Non-pigmented ciliary epithelial cell (primary cell): Measurements from ENCODE around the gene SEMA5B.

Source experiments
- DNase-seq: peaks from one replicate; pipeline ENCODE4 v3.0.0-alpha.2; 2010; ENCODE audit warnings: low read depth

Gene SEMA5B

DNA sequence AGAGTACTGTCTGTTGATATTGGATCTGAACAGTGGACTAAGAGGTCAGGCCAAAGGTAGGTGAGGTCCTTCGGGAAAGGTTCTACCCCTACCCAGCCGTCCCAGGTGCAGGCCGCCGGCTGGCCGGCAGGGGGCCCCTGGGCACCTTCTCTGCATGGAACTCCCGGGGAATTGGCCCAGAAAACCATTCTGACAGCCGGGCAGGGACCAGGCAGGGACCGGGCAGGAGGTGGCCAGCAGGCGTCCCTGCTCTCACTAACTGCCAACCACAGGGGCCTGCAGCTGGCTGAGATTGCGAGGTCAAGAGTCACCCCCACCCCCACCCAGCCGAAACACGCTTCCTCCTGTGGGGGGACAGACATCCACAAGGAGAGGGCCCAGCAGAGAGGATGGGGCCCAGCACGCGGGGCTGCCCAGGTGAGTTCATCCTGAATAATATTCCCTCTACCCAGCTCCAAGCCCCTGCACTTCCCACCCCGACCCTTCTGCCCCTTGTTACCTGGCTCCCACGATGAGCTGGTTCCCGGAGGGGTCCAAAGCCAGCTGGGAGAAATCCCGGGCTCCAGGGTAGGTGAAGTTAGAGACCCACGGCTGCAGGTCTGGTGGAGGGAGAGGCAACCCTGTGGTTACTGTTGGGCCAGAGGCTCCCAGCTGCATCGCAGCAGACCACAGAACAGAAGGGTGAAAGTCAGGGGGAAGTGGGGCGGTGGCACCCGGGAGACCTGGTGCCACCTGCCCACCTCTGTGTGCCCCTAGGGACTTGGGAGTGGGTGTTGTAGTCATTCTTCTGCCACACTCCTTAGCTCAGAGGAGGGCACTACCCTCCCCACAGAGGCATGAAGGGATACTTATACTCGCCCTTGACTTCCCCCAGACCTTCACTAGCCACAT is 84.4 kb downstream of the SEMA5B start:
- DNase-seq, result no peak

DNA sequence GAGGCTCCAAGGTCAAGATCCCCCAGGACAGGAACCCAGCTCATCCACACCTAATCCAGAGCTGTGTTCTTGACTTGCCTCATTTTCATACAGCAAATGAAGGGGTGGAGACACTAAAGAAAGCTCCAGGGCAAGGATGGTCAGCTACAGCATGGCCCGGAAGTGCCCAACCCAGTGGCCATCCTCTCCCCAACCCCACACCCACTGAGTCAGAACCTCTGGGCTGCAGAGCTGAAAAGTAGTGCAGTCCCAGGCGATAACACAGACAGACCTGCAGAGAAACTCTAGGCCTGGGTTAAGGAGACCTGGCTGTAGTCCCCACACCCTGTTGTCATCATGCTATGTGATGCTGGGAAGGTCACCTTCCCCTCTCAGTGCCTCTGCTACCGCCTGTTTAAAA is 85.3 kb downstream of the SEMA5B start:
- DNase-seq, result no peak

DNA sequence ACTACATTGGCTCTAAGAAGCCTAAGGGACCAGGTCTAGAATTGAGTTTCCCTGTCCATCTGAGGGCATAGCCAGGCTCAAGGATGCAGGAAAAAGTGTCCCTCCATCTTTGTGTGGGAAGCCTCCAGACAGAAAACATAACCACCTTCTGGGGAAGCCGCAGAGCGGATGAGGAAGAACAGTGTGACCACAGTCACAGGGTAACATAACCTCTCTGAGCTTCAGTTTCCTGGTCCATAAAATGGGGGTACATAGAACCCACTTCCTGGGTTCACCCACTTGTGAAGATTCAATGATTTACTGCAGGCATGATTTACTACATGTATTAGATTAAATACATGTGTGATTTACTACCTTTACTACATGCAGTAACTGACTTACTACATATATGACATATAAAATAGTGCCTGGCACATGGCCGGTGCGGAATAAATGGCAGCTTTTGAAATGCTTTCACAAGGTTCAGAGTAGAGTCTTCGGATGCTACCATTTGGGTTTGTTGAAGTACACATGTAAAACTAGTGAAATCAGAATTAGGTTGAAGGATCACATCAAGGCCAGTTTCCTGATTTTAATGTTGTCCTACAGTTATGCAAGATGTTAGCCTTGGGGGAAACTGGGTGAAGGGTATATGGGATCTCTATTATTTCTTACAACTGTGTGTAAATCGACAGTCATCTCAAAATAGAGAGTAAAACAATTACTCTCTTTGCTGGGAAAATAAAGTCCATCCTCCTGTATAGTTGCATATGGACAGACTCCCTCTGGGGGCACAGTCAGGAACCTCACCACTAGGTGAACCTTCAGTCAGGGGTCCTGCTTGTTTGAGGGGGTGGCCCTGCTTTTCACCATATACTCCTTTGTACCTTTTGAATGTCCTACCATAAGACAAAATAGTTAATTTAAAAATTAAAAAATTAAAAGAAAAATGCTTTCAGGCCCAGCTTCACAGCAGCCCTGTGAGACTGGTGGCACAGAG is 86.0 kb downstream of the SEMA5B start:
- DNase-seq, result no peak

DNA sequence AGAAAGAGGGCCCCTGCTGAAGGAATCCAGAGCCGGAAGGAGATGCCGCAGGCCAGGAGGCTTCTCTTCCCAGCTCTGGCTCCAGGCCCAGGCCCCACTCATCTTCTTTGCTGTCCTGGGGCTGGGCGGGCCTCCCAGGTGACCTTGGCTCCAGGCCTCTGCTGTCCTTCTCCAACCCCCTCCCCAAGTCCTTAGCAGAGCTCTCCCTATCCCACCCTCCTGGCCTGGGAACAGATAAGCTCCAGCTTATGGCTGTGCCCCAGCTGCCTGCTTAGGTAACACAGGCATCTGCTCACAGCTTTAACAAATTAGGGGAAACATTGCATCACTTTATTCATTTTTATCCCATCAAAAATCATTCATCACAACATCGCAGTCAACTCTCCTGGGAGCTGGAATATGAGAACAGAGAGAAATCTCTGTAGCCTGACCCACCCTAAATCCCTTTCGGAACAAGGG is 86.9 kb downstream of the SEMA5B start:
- DNase-seq, result no peak

DNA sequence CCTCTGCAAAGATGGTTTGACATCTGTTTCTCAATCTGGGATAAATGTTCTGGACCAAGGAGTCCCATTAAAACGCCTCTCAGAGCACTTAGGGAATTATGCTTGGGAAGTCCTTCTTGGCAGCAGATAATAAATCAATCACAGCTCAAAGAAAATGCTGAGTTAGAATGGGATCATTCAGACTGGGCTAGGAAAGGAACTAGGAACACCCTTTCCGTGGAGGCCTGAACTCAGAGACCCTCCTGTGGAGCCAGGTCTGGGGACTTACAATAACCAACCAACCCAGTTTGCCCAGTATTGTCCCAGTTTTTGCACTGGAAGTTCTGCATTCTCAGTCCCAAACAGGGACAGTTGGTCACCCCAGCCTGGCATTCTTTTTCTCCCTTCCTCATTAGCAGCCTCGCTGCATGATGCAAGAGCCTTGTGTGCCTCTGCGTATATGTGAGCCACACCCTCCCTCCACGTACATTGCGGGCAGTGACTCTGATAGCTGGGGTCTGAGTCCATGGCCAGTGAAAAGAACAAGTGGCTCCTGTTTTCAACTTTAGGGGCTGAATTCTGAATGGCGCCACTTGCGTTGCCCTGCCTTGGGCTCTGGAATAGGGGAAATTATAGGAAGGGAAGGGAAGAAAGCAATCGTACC is 88.7 kb downstream of the SEMA5B start:
- DNase-seq, result no peak

DNA sequence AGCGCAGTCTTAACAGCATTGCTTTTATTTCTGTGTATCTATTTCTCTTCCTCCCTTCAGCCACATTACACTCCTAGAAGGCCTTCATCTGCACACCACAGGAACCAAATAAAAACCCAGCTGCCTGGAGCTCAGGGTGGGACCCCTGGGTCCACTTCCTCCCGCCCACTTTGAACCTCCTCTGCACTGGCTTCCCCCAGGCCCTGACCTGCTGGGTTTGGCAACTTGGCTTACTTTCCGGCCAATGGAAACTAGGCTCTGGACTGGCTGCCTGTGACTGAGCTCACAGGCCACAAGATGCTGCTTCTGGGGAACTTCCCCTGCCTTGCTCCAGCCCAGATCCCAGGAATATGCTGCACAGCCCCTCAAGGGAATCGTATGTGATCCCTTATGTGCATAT is 89.8 kb downstream of the SEMA5B start:
- DNase-seq, result no peak

DNA sequence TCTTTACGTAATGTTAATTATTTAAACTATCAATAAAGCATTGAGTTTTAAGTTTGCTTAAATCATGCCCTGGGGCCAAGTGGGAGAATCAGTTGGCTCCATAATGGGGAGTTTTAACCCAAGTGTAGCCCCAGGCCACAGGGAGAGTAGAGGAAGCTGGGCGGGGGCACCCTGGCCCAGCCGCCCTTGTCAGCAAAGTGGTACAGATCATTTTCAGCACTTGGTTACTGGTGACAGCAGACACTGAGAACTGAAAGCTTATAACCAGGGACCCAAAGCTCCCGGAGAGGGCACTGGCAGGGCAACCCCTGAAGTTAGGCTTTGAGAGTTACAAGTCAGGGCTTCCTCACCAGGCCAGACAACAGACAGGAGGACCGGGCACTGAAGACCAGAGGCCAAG is 90.6 kb downstream of the SEMA5B start:
- DNase-seq, result no peak

DNA sequence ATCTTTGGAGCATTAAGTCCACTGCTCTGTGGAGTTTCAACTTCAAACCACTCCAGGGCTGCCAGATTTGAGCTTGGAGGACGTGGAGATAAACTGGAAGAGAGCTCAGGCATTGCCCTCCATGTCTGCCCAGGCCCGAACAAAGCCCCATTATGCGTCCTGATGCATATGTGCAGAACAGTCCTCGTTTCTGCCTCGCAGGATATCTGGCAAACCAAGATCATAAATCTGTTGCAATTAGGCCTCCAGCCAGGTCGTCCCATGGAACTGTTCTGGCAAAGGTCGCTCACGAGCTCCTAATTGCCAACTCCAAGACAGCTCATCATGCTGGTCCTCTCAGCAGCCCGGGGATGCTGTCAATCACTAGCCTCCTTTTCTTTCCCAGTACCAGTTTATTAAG is 91.2 kb downstream of the SEMA5B start:
- DNase-seq, result no peak

DNA sequence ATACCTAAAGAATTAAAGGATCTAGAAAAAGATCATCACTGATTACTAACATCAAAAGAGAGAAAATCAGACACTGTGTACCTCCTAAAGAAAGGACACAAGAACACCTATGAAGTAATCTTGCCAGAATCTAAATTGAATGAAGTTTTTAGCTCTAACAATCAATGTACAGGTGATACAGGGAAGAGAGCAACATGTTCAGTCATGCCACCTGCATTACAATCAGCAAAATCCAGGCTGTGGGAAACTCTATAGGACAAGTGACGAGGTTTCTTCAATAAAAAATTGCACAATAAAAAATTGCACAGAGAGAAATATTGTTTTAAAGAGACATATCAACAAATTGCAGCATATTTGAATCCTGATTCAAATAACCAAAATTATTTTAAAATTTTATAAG is 93.3 kb downstream of the SEMA5B start:
- no peak for DNase-seq

DNA sequence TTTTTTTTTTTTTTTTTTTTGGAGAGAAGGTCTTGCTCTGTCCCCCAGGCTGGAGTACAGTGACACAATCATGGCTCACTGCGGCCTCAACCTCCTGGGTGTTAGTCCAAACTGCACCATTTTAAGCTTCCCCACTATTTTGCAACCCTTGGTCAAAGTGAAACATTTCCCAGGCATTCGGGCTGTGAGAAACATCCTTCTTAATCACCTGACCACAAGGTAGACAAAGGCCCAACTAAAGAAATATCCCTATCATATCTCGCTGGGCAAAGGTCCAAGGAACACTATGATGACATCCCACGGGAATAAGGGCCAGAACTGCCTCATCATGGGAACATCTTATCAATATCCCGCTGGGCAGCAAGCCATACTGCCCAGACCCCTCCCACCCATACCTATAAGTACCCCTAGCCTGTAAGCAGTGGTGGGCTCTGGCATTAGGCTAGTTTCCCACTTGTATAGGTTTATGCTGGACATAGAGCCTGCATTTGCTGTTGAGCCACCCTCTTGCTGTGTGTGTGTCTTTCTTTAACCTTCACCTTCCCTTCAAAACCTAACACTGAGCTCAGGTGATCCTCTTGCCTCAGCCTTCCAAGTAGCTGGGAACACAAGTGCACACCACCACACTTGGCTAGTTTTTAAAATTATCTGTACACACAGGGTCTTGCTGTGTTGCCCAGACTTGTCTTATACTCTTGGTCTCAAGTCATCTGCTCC is 95.2 kb downstream of the SEMA5B start:
- no peak for DNase-seq

DNA sequence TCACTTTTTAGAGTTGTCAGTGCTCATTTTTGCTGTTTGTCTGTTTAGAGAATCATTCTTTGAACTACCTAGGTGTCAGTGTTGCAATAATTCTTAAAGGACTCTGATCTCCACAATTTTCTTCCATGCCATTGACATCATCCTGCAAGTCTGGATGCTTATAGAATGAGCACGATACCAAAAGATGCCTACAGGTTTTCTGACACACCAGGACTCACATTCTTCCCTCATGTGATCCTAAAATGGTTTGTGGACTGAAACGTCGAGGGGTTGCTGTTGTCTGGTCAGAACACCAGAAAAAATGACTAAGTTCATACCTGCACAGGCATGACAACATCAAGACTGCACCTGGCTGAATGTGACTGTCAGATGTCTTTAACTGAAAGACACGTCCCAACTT is 95.9 kb downstream of the SEMA5B start:
- no peak for DNase-seq

DNA sequence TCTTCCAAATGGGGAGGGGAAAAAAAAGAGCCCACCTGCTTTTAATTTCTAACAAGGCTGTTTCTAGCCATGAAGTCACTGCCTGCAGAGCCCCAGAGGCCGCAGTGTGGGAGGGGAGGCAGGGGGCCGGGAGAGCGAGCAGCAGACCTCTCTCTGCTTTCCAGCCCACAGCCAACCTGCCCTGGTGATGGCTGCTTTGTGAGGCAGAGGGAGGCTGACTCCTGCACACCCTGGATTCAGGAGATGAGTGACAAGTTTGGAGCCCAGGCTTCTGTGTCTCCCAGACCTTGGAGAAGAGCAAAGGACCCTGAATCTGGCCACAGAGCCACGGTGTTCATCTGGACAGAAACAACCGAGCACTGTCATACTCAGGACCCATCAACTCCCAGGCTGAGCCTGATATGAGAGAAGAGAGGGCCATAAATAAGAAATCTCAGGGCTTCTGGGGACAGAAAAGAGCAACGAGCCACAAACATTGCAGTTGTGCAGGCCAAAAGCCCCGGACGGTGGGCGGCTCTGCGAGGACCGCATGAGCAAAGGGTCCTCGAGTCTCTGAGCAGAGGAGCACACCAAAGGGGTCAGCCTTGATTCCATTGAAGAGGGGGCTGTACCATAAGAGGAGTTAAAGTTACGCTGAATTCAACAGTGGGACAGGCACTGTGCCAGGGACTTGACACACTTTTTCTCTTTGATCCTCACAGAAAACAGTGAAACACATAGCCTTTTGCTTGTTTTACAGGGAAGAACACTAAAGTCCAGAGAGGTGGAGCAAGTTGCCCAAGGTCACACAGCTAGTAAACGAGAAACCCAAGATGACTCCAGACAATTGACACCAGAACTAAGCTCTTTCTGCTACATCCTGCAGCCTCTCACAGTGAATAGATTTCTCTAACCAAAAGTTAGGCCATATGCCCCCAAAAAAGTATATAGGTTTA is 97.2 kb downstream of the SEMA5B start:
- DNase-seq, result no peak

DNA sequence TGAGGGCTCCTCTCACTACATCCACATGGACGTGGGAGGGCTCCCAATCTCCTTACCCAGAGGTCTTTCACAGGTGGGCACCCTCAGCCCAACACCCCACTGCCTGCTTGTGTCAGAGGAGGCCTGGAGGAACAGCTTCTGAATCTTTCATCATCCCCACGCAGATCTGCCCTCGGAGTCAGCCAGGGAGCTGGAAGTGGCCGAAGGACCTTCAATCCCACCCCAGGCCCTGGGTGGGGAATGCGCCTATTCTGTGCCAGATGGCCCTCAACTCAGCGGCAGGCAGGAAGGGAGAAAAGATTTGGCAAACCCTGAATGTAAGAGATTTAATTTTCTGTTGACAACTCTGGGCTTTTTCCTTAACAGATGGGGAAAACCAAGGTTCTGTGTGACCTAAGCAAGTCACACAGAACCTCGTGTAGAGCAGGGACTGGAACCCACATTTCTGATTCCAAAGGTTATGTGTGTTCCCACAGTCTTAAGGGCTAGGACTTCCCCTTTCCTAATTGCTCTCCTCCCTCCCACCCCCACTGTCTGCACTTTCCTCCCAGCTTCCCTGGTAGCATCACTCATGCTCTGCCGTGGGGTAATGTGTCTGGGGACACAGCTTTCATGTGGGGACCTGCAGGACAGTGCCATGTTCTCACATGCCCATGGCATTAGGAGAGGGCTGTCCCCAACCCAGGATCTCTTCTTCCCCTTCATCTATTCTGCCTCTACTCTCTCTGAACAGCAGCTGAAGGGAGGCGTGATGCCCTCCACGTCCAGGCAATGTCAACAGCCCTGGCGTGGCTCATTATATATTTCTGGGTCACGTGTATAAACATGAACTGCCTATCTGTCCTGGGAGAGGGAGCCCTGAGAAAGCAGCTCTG is 98.1 kb downstream of the SEMA5B start:
- no peak for DNase-seq

DNA sequence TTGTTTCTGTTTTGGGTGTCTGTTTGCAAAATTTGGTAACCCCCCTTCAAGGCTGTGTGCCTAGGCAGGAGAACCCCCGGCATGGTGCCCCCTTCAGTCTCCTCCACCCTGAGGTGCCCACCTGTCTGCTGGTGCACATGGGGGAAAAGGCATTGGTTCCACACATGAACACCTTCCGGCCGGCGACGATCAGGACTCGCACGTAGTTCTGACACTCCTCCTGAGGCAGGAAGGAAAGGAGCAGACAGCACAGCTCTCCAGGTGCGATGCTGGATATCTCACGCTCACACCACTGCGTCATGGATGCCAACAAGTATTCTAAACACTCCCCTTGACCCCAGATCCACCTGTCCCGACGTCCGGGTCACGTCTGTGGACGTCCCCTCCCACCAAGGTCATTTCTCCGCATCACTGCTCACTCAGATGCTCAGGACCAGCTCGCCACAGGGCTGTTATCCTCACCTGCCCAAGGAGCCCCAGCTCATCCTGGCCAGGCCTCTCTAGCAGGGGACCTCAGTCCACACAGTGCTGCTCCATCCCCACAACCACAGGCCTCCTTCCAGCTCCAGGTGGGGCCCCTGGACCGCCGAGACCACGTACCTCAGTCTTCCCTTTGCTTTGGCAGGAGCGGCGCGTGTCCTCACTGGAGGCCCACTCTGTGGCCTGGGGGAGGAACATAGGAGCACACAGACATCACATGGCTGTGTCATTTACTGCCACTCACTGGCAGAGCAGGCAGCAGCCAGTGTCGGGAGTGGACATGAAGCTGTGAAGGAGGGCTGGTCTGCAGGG is 99.0 kb downstream of the SEMA5B start:
- DNase-seq, result no peak

DNA sequence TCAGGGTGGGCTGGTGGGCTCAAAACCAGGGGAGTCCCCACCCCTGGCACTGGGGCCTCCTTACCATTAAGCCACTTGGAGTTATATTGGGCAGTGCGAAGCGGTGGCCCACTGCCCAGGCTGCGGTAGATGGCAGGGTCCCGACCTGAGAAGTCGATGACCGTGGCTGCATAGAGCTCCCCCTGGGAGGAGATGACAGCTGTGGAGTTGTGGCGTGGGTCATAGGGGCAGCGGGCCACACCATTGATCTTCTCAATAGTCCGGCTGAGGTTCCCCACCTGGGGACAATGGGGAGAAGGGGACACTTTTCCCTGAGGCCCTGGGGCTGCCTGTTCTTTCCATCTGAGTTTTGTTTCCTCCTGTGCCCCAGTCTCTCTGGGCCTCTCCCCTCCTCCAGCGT is 99.8 kb downstream of the SEMA5B start:
- no peak for DNase-seq

DNA sequence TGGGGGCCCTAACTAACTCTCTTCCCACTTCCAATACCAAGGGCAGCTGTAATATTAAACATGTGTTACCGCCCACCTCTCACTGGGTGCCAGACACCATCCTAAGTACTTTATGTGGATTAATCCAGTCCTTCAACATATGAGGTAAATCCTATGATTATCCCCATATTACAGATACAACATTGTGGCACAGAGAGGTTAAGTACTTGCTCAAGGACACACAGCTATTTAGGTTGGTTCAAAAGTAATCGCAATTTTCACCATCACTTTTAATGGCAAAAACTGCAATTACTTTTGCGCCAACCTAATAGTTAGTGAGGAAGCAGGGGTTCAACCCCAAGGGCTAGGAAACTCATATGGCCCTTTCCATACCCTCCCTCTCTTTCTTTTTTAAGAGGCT is 100.8 kb downstream of the SEMA5B start:
- DNase-seq, result no peak

DNA sequence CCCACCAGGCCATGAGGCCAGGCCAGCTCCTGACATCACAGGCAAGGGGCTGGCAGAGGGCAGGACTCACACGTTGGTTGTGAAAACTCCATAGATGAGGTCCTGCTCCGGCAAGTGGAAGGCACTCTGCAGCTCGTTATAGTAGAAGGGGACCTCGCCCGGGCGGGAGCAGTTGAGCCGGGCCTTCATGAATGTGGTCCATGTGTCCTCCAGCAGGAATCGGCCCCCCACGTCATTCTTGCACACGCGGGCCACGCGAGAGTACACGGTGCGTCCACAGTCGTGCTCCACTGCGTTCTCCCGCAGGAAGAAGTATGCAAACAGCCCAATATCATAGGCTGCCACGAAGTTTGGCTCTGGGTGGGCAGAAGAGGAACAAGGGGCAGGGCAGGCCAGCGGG is 101.2 kb downstream of the SEMA5B start:
- no peak for DNase-seq

DNA sequence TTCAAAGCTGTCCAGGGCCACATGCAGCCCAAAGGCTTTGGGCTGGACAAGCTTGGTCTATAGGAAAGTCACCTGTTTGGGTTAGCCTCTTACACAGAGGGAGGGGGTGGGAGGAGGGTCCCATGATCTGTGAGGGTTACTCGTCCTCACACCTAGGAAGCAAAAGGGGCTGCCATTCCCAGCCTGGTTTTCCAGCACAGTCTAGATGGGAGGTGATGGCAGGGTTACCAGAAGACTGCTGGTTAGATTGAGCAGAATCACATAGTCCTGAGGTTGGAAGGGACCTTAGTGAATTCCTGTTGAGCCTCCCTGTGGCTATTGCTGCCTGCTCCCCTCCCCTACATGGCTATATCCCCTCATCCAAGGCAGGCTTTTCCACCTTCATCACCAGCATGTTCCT is 101.8 kb downstream of the SEMA5B start:
- no peak for DNase-seq

DNA sequence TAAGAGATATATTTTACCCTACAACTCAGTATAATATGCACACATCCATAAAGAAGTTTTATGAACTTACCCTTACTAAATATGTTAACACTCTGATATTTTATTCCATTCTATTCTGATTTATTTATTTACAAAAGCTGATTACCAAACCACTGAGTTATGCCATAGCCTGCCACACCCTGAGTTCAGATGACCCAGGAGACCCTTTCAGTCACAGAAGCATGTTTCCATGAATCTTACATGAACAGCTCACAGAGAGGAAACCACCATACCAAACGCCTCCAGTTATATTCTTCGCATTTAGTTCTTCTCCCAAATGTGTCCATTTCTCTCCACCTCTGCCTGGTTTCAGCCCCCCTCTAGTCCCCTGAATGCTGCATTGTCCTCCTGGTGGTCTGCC is 103.5 kb downstream of the SEMA5B start:
- DNase-seq, result no peak
